ENCODE measurements around the gene CENPA. TPM values are rescaled to one million over a fixed set of nuclear protein-coding genes. Genes with fewer than 3 reads are reported as not detected.
A peak's percentile ranks its signal among the peaks of the same experiment; 100 is the strongest.

The CENPA gene
- total RNA-seq: 1 to 10 TPM in 2 of 9 donors, under 1 TPM in 3, not detected in 4; 0.49 to 4.5 (median 0.97) TPM
- 1 to 10 TPM in 1 of 3 donors, under 1 TPM in 2; 0.20 to 1.1 (median 0.56) TPM for polyA plus RNA-seq
- long read RNA-seq, donor 1, partial matches to known transcripts: 0 of 1 reads
- long read RNA-seq, donor 1, other reads (novel, unspliced or antisense): 0 of 1 reads
- long read RNA-seq, donor 2: 0 reads
- long read RNA-seq, donor 3, partial matches to known transcripts: 0 of 1 reads
- long read RNA-seq, donor 3, other reads (novel, unspliced or antisense): 0 of 1 reads
- long read RNA-seq, donor 4, partial matches to known transcripts: 0 of 37 reads
- long read RNA-seq, donor 4, other reads (novel, unspliced or antisense): 37 of 37 reads
- long read RNA-seq, donor 5, partial matches to known transcripts: 0 of 8 reads
- long read RNA-seq, donor 5, other reads (novel, unspliced or antisense): 8 of 8 reads
- long read RNA-seq, donor 6, partial matches to known transcripts: 0 of 15 reads
- long read RNA-seq, donor 6, other reads (novel, unspliced or antisense): 15 of 15 reads
- long read RNA-seq, donor 7, partial matches to known transcripts: 0 of 2 reads
- long read RNA-seq, donor 7, other reads (novel, unspliced or antisense): 0 of 2 reads
- long read RNA-seq, donor 8, transcript CENPA-202 (5 exons, 1,452 nt): major isoform, 6 of 7 reads
- long read RNA-seq, donor 8, partial matches to known transcripts: 0 of 7 reads
- long read RNA-seq, donor 8, other reads (novel, unspliced or antisense): 0 of 7 reads
- long read RNA-seq, donor 9, partial matches to known transcripts: 0 of 1 reads
- long read RNA-seq, donor 9, other reads (novel, unspliced or antisense): 0 of 1 reads
- long read RNA-seq, donor 10, partial matches to known transcripts: 0 of 1 reads
- long read RNA-seq, donor 10, other reads (novel, unspliced or antisense): 0 of 1 reads

DNA sequence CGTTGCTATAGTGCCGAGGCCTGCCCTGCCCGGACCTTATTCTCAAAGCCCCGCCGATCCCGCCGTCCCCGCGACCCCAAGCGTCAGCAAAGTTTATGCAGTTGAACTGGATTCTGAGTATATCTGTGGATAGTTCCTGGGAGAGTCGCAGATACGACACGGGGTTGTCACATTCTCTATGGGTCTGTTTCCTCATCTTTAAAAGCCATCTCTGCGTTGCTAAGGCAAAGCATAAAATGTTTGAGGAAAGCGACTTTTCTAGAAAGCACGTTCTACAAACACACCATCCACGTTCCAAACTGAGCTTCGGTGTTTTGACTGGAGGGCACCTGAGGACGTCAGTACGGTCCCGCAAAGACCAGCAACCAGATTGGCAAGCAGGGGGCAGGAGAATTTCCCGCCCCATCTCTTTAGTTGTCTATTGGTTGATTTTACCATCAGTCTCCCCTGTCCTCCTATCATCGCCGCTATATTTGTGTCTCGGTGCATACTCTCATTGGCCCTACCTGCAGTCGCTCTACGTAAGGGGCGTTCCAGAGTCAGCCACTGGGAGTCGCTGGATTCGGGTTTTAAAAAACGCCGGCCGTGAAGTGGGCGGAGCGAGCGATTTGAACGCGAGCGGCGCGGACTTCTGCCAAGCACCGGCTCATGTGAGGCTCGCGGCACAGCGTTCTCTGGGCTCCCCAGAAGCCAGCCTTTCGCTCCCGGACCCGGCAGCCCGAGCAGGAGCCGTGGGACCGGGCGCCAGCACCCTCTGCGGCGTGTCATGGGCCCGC lies at the start of gene CENPA:
Gene CENPA (plus strand): TSS at position 626 of the 776 bp plus-strand sequence. CDS start 141 bp downstream, at position 767.
- H3K27ac ChIP-seq: peak within 1 kb of the TSS in 1 of 5 donors; percentile 66

GRCh38 chr2:26737221-26737620 lies 48.6 kb upstream of the CENPA start:
- TF ChIP-seq POLR2A (IDR thresholded peaks at IDR 0.05) (no peak), CTCF (IDR thresholded peaks at IDR 0.05) (no peak)
- intact Hi-C loops (cut with DNase I): loop anchor here in 1 of 2 donors (10.0 kb wide), 1 partner anchor 492 kb away; the partner anchor contains the start of genes HADHA and HADHB
- peak in 6 of 7 donors; percentile 71 to 87 (median 78) for DNase-seq

More for the DNA sequence above, at the start of gene CENPA:
- intact Hi-C loops (cut with DNase I): no loop called here
- Histone ChIP-seq H3K36me3 (replicated peaks in 1 of 2) (peaks cover 0 to 4% of the 10 kb centered on the region in 2 donors), H3K4me1 (replicated peaks in 1 of 2) (peaks cover 7 to 16% of the 10 kb centered on the region in 2 donors), H3K27me3 (no peaks in the 10 kb centered on the region), H3K9me3 (replicated peaks in 1 of 3) (no peaks in the 10 kb centered on the region), H3K4me3 (peak within 1 kb of the TSS; percentile 13 to 83 (median 42))
- peak in 1 of 2 donors; percentile 19 for TF ChIP-seq POLR2A (IDR thresholded peaks at IDR 0.05)
- TF ChIP-seq CTCF (IDR thresholded peaks at IDR 0.05): peak; percentile 27 to 43 (median 36)
- WGBS, 4 donors: 1 to 3% (median 2%) methylated on average over 25 to 55 of the region's 55 CpGs
- DNase-seq: peak; percentile 97 to 100 (median 99)

GRCh38 chr2:26738481-26738880 lies 47.4 kb upstream of the CENPA start:
- WGBS, 4 donors: 57 to 95% (median 83%) methylated on average over 1 to 4 of the region's 4 CpGs

More at GRCh38 chr2:26737221-26737620, 48.6 kb upstream of the CENPA start:
- no peaks in the 10 kb centered on the region for H3K9me3 ChIP-seq (replicated peaks in 1 of 3)
- no peaks in the 10 kb centered on the region for H3K27me3 ChIP-seq
- peaks cover 15 to 27% of the 10 kb centered on the region in 2 donors for H3K4me1 ChIP-seq (replicated peaks in 1 of 2)
- WGBS, 4 donors: 28 to 46% (median 41%) methylated on average over 4 of the region's 4 CpGs
- peak overlapping the region; percentile 21 to 85 (median 80) for H3K27ac ChIP-seq
- no peaks in the 10 kb centered on the region for H3K36me3 ChIP-seq (replicated peaks in 1 of 2)
- H3K4me3 ChIP-seq: no peak overlapping the region

More at GRCh38 chr2:26738481-26738880, 47.4 kb upstream of the CENPA start:
- H3K4me1 ChIP-seq (replicated peaks in 1 of 2): peaks cover 15 to 24% of the 10 kb centered on the region in 2 donors
- intact Hi-C loops (cut with DNase I): loop anchor here in 1 of 2 donors (10.0 kb wide), 1 partner anchor 494 kb away; the partner anchor contains the start of genes HADHA and HADHB
- no peak overlapping the region for H3K27ac ChIP-seq
- peak in 1 of 7 donors; percentile 20 for DNase-seq
- no peaks in the 10 kb centered on the region for H3K27me3 ChIP-seq
- no peaks in the 10 kb centered on the region for H3K36me3 ChIP-seq (replicated peaks in 1 of 2)
- H3K9me3 ChIP-seq (replicated peaks in 1 of 3): no peaks in the 10 kb centered on the region
- H3K4me3 ChIP-seq: no peak overlapping the region
- TF ChIP-seq POLR2A (IDR thresholded peaks at IDR 0.05) (no peak), CTCF (IDR thresholded peaks at IDR 0.05) (no peak)
